ENCODE results near the gene KCTD17.

Gene KCTD17

GRCh38 chr22:37010976-37011375, 40.6 kb upstream of the KCTD17 start:
- no peak for TF ChIP-seq CTCF (conservative IDR thresholded peaks at IDR 0.05; ENCODE audit: low read depth, low read length)
- H3K4me3 ChIP-seq (ENCODE audit: low read length), result no peak overlapping the region
- no peak for DNase-seq (ENCODE audit: low read depth)

GRCh38 chr22:37011472-37011871, 40.1 kb upstream of the KCTD17 start:
- H3K4me3 ChIP-seq (ENCODE audit: low read length), result no peak overlapping the region
- TF ChIP-seq CTCF (conservative IDR thresholded peaks at IDR 0.05; ENCODE audit: low read depth, low read length), result no peak
- DNase-seq (ENCODE audit: low read depth), result no peak

- DNase-seq (ENCODE audit: low read depth), result no peak
- no peak for TF ChIP-seq CTCF (conservative IDR thresholded peaks at IDR 0.05; ENCODE audit: low read depth, low read length)
- no peak overlapping the region for H3K4me3 ChIP-seq (ENCODE audit: low read length)
Measured at GRCh38 chr22:37012262-37012904, 39.2 kb upstream of the KCTD17 start.

GRCh38 chr22:37012956-37013355, 38.6 kb upstream of the KCTD17 start:
- no peak for DNase-seq (ENCODE audit: low read depth)
- no peak for TF ChIP-seq CTCF (conservative IDR thresholded peaks at IDR 0.05; ENCODE audit: low read depth, low read length)
- H3K4me3 ChIP-seq (ENCODE audit: low read length), result no peak overlapping the region

- TF ChIP-seq CTCF (conservative IDR thresholded peaks at IDR 0.05; ENCODE audit: low read depth, low read length), result no peak
- no peak overlapping the region for H3K4me3 ChIP-seq (ENCODE audit: low read length)
- DNase-seq (ENCODE audit: low read depth), result no peak
Measured at GRCh38 chr22:37014415-37014806, 37.1 kb upstream of the KCTD17 start.

GRCh38 chr22:37014835-37015586, 36.5 kb upstream of the KCTD17 start:
- no peak overlapping the region for H3K4me3 ChIP-seq (ENCODE audit: low read length)
- DNase-seq (ENCODE audit: low read depth), result no peak
- no peak for TF ChIP-seq CTCF (conservative IDR thresholded peaks at IDR 0.05; ENCODE audit: low read depth, low read length)

- H3K4me3 ChIP-seq (ENCODE audit: low read length), result no peak overlapping the region
- TF ChIP-seq CTCF (conservative IDR thresholded peaks at IDR 0.05; ENCODE audit: low read depth, low read length), result no peak
- DNase-seq (ENCODE audit: low read depth), result no peak
Measured at GRCh38 chr22:37015587-37015878, 36.0 kb upstream of the KCTD17 start.

Measured in retinal pigment epithelial cell (primary cell).